ENCODE measurements around the gene B3GNT9. TPM values are rescaled to one million over a fixed set of nuclear protein-coding genes. Genes with fewer than 3 reads are reported as not detected.
A peak's percentile ranks its signal among the peaks of the same experiment; 100 is the strongest.

Gene B3GNT9
- total and polyA plus RNA-seq, 2 of the 8 experiments (the other 6 are each of a cell fraction or from before 2014, with no cell fraction given): 3.5 to 9.0 TPM

DNA sequence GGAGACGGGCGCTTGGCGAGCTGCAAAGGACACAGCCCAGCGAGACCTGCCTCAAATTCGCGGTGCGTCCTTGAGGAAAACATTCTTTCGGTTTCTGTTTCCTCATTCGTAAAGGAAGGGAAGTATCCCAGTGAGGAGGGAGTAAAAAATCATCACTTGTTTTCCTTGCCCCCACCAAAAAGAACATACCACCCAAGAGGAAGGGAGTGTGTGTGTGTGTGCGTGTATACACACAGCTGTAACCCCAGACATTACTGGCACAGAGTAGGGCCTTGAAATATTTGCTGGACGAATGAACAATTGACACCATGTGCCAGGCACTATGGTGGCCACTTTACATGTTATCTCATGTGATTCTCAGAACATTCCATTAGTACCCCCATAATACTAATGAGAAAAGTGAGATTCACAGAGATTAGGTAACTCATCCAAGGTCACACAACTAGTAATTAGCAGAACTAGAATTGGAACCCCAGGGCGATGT, 34.9 kb upstream of the B3GNT9 start:
- no peak overlapping the region for H3K56ac ChIP-seq (replicated peaks; ENCODE audit: insufficient read length, low read depth, low read length)
- H4K20me1 ChIP-seq (replicated peaks in 1 of 2; ENCODE audit: control insufficient read depth in 1 of 2, insufficient read depth in 2 of 2, low read length in 2 of 2): peaks cover 2 to 18% of the 10 kb centered on the region in 2 experiments
- peaks cover 8 to 32% (median 19%) of the 10 kb centered on the region in 4 experiments for H3K27me3 ChIP-seq (replicated peaks in 1 of 4; ENCODE audit: control insufficient read depth in 3 of 4, extremely low read depth in 1 of 4, insufficient read depth in 3 of 4, low read length in 3 of 4)
- no peak overlapping the region for H3K9ac ChIP-seq (replicated peaks in 1 of 4; ENCODE audit: extremely low read depth in 1 of 4, low read depth in 3 of 4, low read length in 3 of 4)
- peaks cover 13% of the 10 kb centered on the region; the same call in 1 of the 2 replicates for H3K23me2 ChIP-seq (ENCODE audit: low read depth, low read length)
- ChIA-PET POLR2A (ENCODE audit: partially characterized antibody) (interaction anchor here (0.6 to 4.0 kb wide), 10 partner anchors 12 to 252 kb away, joined by 3 to 19 read pairs (median 4); partner anchors contain the start of genes HSF4 and NOL3), CTCF (ENCODE audit: partially characterized antibody) (interaction anchor here (0.6 to 9.3 kb wide), 29 partner anchors 9 to 290 kb away, joined by 3 to 151 read pairs (median 4); partner anchors contain the start of genes B3GNT9, CES3, ELMO3 and FBXL8)
- H4K8ac ChIP-seq (ENCODE audit: extremely low read depth, insufficient read depth, low read length): no peak overlapping the region
- H3K27ac ChIP-seq (ENCODE audit: low read depth, low read length): no peak overlapping the region
- H3K36me3 ChIP-seq (ENCODE audit: control insufficient read depth in 2 of 4, insufficient read depth in 4 of 4, low read length in 3 of 4): no peaks in the 10 kb centered on the region; a peak in 1 of 8 replicates
- H3K14ac ChIP-seq (ENCODE audit: insufficient read length): no peak overlapping the region
- peaks cover 0 to 5% of the 10 kb centered on the region in 2 experiments; a peak in 1 of 4 replicates for H3K79me2 ChIP-seq (ENCODE audit: control insufficient read depth in 1 of 2, insufficient read depth in 2 of 2, low read length in 2 of 2)
- no peak overlapping the region for H4K91ac ChIP-seq (replicated peaks; ENCODE audit: insufficient read length, low read length)
- no peak overlapping the region for H2BK12ac ChIP-seq (ENCODE audit: low read depth, low read length)
- TF ChIP-seq MAFK (IDR thresholded peaks at IDR 0.05; ENCODE audit: low read depth, low read length) (no peak), RBBP5 (IDR thresholded peaks at IDR 0.05; ENCODE audit: borderline replicate concordance, low read depth, low read length) (peak; percentile 38; the same call in 1 of the 2 replicates)
- H2AFZ ChIP-seq (ENCODE audit: low read length): no peak overlapping the region
- H3K4me3 ChIP-seq (ENCODE audit: extremely low read depth in 1 of 4, insufficient read depth in 2 of 4, low read depth in 3 of 4, low read length in 4 of 4): no peak overlapping the region
- H4K5ac ChIP-seq (ENCODE audit: insufficient read length, low read depth, low read length): no peak overlapping the region
- no peaks in the 10 kb centered on the region for H3K9me3 ChIP-seq (ENCODE audit: insufficient read depth in 2 of 2, low read depth in 1 of 2, low read length in 1 of 2)
- no peak overlapping the region for H3K18ac ChIP-seq (ENCODE audit: extremely low read depth, low read length)
- DNase-seq (ENCODE audit: low read depth in 1 of 2, low spot score in 2 of 2) (no peak), FAIRE-seq (no peak)
- H3K23ac ChIP-seq (ENCODE audit: insufficient read length): no peak overlapping the region
- H3K79me1 ChIP-seq (ENCODE audit: low read depth, low read length): no peaks in the 10 kb centered on the region
- H2BK15ac ChIP-seq (ENCODE audit: low read length): no peak overlapping the region
- H3K4me2 ChIP-seq (ENCODE audit: insufficient read depth in 1 of 2, low read depth in 2 of 2, low read length in 2 of 2): peak overlapping the region in 1 of 2 experiments; percentile 92; a peak in 2 of 4 replicates
- no peak overlapping the region for H2BK120ac ChIP-seq (replicated peaks; ENCODE audit: low read depth, low read length)
- no peak overlapping the region for H2AK5ac ChIP-seq (ENCODE audit: low read depth, low read length)
- no peak overlapping the region; the same call in 1 of the 2 replicates for H2BK5ac ChIP-seq (ENCODE audit: low read depth, low read length)
- peaks cover 0 to 17% (median 10%) of the 10 kb centered on the region in 4 experiments; a peak in 5 of 7 replicates for H3K4me1 ChIP-seq (replicated peaks in 1 of 4; ENCODE audit: control insufficient read depth in 3 of 4, insufficient read depth in 4 of 4, low read length in 3 of 4)
- 17% methylated on average over 12 of the region's 12 CpGs; no CpG with 5 or more reads in 1 of the 2 experiments for WGBS, 2 experiments (ENCODE audit: extremely low coverage in 1 of 2, insufficient coverage in 1 of 2, insufficient read length in 1 of 2, insufficient replicate concordance in 2 of 2, low coverage in 1 of 2, low lambda C conversion rate in 2 of 2, missing lambda C conversion rate in 1 of 2)
- H3K4ac ChIP-seq (replicated peaks; ENCODE audit: insufficient read length, low read depth, low read length): peak overlapping the region; percentile 48
- no peak overlapping the region for H2BK20ac ChIP-seq (ENCODE audit: low read length)
